GM21723 (cell line): ENCODE data around the gene GFAP.

Source experiments
- ATAC-seq: cut with Tn5 transposase; IDR thresholded peaks from one replicate; pipeline ENCODE4 v1.9.1; 2021; ENCODE audit warnings: mild to moderate bottlenecking, moderate library complexity; ENCODE audit not compliant: unreplicated experiment

Gene GFAP

DNA sequence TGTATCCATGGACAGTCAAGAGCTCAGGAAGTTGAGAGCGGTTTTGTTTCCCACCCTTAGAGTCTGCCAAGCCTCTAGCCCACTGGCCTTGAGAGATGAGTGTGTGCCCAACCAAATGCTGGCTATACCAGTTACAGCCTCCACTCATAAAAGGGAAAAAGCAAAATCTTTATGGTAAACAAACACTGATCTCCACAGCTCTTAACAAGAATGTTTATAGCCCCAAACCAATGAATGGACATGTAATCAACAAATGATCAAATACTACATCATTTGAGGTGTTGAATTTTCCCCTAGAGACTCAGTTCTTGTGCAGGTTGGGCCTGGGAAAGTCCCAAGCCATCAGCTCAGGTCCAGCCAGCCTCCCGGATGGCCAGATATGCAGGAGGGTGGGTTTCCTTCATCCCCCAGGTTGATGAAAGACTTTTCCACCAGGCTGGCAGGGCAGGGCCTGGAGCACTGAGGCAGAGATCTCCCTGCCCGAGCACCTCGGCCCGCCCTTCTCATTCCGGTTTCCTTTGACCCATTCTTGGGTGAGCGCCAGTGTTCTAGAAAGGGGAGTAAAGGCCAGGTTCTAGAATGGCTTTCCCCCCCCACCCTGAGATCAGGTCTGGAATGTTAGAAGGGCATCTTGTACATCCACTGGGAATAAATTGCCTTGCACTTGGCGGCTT is 12.2 kb downstream of the GFAP start:
- no peak for ATAC-seq

DNA sequence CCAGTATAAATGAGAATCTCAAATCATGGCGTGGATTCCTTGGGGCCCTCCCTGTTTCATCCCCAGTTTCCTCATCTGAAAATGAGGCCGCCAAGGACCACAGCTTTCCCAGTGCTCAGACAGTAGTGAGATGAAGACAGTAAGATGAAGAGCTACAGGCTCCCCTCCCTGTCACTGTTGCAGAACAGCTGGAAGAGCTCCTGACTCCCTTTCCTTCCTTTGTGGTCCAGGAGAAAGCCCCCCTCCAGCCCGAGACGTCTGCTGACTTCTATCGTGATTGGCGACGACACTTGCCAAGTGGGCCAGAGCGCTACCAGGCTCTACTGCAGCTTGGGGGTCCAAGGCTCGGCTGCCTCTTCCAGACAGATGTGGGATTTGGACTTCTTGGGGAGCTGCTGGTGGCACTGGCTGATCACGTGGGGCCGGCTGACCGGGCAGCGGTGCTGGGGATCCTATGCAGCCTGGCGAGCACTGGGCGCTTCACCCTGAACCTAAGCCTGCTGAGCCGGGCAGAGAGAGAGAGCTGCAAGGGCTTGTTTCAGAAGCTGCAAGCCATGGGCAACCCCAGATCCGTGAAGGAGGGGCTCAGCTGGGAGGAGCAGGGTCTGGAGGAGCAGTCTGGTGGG is 13.1 kb downstream of the GFAP start:
- no peak for ATAC-seq

DNA sequence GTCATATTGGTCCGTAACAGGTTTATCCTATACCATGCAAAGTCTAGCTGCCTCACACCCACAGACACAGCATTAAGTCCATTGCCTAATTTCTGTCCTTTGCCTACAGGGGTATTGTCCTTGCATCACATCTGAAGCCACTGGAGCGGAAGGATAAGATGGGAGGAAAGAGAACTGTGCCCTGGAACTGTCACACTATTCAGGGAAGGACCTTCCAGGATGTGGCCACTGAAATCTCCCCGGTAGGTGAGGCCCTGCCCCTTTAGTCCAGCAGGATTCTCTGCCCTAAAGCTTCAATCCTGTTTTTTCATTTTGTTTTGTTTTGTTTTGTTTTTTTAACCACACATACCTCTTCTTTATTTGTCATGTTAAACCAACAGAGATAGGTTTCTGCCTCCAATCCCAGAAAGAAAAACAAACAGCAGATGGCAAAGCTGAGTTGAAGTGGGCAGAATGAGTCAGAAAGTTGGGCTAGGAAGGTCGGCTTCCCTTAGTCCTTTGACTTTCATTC is 13.8 kb downstream of the GFAP start:
- no peak for ATAC-seq

DNA sequence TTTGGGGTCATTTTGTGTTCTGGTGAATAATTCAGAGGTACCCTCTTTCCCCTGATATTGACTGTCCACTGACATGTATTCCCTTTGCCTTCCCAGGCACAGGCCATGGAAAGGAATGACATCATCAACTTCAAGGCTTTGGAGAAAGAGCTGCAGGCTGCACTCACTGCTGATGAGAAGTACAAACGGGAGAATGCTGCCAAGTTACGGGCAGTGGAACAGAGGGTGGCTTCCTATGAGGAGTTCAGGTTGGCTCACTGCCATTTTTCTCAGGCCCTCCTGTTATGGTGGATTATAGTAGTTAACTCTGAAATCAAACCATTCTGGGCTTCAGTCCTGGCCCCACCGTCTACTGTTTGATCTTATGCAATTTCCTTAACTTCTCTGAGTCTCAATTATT is 14.4 kb downstream of the GFAP start:
- no peak for ATAC-seq

DNA sequence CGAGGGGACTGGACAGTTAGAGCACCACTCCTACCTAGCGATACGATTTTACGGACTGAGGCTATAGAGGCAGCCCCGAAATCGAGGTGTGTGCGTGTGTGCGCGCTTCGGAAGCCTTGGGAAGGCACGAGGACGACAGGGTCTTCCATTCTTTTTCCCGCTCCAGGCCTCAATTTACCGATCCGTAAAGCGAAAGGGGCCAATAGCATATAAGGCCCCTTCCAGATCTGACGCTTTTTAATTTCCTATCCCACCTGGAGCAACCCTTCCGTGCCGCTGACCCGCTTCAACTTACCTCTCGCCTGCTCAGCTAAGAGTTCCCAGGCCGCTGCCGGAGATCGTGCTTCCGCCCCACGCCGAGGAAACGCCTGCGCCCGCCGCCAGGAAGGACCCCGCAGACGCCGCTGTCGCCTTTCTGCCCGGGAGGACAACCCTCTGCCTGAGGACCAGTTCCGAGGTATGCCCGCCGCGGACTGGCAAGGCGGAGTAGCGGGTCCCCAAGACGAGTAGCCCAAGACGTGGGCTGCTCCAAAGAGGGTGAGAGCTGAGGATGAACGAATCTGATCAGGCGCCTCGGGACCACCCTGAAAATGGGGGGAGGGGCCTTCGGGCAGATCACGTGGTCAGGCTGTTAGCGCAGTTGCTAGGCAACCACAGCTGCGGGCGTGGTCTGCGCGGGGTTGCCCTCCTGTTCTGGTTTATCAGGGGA is 16.1 kb downstream of the GFAP start, which contains the start of gene EFTUD2:
EFTUD2 (minus strand) TSS at position 372 of the 709 bp plus-strand sequence. CDS start 4,924 bp downstream, outside the sequence.
- peak; percentile 73 for ATAC-seq

DNA sequence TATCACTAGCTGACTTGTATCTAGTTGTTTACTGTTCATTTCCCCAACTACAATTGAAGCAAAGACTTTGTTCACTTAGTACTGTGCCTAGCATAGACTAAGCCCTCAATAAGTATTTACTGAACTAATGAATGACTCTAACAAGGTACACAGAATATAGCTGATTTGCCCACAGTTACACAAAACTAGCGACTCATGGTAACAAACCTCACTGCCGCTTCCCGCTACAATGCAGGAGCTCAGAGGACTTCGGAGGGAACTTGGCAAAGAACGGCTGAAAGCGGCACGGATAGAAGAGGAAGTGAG is 16.6 kb downstream of the GFAP start:
- no peak for ATAC-seq

DNA sequence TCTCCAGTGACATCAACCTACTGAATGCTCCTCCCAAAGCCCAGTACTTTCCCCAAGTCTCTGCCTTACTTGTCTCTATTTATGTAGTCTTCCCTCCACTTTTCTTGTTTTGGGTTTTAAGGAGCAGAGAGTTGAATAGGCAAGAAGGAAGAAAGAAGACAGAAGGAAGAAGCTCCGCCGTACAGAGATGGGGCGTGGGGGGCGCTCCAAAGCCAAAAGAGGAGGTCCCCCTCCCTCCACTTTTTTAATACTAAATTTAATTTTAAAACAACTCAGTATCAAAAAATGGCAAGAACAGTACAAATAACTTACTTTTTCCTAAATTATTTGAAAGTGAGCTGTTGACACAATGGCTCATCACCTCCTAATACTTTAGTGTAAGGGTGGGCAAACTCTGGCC is 20.7 kb downstream of the GFAP start:
- ATAC-seq = no peak

DNA sequence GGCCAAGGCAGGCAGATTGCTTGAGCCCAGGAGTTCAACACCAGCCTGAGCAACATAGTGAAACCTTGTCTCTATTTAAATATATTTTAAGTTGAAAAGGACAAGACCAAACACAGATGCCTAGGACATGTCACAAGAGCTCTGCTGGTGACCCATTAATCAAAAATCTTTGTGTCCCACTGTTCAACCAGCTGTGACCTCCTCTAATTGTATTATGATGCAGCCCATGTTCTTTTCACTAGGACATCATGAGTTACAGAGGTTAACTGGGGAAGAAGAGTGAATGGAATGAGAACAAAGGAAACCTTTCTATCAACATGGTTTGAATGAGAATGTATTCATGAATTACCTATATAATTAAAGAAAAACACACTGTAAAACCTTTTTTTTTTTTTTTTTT is 23.1 kb downstream of the GFAP start:
- ATAC-seq = no peak

DNA sequence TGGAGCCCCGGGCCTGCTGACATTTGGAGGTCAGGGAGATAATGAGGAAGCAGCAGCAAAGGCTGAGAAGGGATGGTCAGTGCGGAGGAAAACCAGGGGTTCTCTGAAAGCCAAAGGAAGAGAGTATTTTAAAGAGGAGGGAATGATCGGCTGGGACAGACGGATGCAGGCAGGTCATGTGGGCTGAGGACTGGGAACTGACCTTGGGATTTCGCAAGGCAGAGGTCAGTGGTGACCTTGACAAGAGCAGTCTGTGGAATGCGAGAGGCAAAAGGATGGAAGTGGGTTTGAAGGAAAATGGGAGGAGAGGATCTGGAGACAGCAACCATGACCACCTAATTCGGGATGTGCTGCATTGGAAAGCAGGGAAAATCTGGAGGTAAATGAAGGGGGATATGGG is 26.3 kb downstream of the GFAP start:
- ATAC-seq = no peak

DNA sequence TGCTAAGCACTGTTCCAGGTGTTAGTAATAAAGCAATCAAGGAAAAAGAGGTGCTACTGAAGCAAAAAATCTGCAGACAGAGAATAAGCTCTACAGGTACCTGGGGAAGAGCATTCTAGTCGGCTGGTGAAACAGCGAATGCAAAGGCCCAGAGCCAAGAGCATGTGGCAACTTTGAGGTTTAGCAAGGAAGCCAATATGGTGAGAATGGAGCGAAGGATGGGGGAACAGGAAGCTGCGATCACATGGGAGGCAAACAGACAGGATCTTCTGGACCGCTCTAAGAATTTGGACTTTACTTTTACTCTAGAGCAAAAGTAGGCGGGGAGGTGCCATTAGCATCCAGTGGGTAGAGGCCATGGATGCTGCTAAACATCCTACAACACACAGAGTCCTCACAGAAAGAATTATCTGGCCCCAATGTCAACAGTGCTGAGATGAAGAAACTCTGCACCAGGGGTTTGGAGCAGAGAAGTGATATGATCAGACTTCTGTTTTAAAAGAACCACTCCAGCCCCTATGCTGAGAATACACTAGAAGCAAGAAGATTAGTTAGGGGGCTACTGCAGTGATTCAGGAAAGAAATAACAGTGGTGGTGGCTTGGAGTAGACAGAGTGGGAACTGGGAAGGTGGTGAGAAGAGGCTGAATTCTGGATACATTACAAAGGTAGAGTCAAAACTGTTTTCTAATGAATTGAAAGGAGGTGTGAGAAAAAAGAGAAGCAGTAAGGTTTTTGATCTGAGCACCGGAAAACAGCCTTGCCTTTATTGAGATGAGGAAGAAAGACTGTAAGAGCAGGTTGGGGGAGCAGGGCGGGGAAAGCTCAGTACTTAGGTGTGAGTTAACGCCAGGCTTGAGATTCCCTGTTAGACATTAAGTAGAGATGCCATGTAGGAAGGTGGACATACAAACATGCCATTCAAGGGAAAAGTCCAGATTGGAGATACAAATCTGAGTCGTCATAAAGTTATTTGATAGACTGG is 27.0 kb downstream of the GFAP start:
- ATAC-seq = no peak

DNA sequence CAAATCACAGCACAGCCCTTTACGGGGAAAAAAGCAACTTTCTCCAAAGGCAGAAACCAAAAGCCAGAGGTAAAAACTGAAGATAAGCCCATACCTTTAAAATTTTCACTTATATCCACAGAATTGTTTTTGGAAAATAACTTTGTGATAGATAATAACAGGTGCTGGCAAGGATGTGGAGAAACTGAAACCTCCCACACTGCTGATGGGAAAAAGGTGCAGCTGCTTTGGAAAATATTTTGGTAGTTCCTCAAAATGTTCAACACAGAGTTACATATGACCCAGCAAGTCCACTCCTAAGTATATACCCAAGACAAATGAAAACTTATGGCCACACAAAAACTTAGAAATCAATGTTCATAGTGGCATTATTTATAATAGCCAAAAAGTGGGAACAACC is 28.3 kb downstream of the GFAP start:
- ATAC-seq = no peak

DNA sequence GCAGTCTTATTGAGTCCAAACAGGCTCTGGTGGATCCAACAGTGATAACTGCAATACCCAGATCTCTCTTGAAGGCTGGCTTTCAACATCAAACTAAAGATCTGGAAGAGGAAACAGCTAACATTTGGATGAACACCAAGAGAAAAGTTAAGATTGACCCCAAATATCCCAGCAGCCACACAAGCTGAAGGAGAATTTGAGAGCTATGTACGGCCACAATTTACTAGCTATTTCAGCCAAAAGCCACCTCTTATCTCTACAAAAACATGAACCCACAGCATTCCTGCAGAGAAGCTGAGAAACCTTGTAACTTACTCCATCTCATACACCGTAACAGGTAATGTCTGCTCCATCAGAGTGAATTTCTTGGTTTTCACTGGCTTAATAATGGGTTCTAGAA is 30.4 kb downstream of the GFAP start:
- ATAC-seq = no peak

DNA sequence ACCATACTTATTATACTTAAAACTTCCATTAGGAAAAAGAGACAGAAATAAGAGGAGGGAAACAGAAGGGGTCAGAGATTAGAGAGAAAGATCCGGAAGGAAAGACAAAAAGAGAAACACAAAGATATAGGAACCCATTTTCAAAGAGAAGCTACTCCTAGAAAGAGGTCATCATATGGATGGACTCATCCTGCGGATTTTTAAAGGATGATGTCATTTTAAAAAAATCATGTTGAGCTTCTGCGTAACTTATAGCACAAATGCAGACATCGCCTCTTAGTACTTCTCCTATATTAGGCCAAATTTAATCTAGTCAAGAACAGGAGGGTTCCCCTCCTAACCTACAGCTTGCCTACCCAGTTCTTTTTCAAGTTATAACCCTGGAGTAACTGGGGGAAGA is 34.2 kb downstream of the GFAP start:
- no peak for ATAC-seq

DNA sequence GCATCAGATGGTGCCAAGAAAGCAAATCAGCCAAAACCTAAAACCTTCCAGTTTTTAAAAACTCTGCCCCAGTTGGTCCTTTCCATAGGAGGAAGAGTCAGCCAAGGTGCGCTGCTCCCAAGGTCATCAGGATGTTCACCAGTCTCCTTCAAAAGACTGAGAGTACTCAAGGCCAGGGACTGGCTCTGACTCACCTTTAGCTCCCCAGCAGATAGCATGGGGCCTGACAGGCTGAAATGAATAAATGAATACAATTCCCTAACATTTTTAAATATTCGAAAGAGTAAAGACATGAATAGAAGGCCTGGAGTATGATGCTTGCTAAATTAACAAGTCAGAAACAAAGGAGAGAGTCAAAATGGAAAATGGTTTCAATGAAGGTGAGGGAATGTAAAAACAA is 35.2 kb downstream of the GFAP start:
- ATAC-seq = no peak

DNA sequence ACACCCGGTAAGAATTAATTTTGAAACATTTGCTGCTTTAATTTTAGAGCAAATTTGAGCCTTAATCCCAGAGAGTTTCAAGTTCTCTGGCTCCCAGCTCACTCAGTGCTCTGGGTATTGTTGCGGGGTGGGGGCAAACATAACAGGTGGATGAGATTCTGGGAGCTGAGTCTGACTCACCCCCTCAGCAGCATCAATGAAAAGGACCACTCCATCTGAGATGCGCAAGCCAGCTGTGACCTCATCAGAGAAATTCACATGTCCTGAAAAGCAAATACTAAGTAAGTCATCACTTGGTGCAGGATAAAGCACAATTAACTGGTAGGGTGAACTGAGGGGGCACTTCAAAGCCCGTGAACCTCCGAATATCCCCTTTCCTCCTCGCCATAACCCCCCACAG is 35.9 kb downstream of the GFAP start:
- no peak for ATAC-seq

DNA sequence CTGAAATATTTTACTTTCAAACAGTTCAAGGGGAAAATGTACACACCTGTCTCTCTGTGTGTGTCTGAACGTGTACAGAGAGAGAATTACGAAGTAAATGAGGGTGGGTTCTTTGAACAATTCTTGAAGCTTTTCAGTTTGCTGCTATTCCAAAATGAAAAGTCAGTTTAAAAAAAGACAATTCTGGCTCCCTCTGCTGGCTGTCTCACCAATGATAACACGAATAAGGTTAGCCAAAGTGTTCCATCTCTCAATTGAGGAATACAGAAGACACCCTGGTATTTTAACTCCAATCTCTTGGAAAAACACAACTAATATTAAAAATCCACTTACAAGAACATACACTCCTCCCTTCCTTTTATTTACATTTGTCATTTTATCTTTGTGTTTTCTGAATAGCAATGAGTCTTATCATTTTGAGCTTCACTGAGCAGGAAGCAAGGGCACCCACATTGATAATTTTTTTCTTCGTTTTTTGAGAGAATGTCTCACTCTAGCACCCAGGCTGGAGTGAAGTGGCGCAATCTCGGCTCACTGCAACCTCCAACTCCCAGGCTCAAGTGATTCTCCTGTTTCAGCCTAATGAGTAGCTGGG is 36.6 kb downstream of the GFAP start:
- no peak for ATAC-seq

DNA sequence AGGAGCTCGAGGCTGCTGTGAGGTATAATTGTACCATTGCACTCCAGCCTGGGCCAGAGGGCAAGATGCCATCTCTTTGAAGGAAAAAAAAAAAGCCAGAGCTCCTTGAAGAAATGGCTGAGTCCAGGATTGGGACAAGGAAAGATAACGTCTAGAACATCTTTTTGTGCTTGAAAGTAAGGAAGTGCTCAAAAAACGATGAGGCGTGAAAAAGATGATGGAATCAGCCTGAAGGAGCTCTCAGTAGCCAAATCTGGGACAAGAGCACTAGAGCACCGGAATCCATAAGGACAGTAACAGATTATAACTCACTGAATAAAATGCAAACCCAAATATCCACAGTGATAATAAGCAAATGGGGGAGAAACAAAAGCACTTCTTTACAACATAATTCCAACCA is 38.2 kb downstream of the GFAP start:
- ATAC-seq = no peak

DNA sequence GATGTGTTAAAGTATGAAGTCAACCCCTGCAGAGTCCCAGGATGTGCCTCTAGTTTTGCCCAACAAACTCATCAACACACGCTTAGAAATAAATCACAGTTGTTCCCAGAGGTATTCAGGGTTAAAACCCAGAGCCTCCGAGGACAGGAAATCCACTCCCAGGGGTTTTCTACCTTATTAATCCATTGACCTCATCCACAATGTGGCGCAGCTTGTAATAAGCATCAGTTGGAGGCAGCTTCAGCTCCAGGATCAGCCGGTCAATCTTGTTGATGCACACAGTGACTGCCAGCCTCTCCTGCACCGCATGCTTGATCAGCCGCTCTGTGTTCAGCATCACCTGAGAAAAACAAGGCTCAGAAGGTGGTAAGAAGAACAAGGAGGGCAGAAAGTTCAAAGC is 39.5 kb downstream of the GFAP start:
- ATAC-seq = no peak

DNA sequence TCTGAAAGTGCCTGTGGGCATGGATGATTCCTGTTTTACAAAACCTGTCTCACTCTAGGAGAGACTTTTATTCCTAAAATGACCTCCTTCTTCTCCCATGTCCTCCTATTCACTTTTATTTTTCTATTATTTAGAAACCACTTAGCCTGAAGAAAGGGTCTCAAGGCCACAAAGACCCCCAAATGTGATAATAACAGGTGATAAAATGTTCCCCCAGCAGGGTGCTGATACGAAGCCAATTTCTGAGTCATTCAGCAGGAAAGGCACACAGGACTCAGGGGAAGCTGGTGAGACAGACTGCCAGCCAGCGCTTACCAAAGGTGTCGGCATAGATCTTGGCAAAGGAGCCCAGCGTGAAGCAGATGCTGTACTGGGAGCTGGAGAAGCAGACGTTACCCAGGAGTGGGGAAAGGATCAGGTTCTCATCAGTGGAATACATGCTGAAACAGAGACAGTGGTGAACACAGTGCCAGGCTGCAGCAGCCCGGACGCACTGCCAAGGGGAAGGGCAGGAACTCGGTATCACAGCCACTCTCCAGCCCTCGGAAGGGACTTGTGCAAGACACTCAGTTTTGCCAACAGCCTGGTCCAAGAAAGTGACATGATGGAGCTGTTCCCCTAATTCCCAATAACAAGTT is 43.0 kb downstream of the GFAP start:
- no peak for ATAC-seq

DNA sequence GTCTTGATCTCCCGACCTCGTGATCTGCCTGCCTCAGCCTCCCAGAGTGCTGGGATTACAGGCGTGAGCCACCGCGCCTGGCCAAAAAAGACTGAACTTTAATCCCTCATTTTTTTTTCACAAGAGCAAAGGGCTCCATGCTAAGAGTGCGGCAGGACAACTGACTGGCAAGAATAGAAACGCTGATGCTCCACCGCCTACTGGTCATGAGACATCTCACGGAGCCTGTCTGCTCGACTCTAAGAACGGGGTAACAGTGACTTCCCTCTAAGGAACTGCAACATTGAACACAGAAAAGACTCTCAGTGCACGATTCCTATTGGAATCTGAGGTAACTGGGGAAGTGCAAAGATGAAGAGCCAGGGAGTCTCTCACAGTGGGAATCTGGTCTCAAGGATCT is 43.7 kb downstream of the GFAP start:
- no peak for ATAC-seq
